ENCODE results near the gene PCSK5.

Gene PCSK5

GRCh38 chr9:76213751-76214150 lies 323.3 kb downstream of the PCSK5 start:
- no peak for DNase-seq

- no peak for DNase-seq
Measured at GRCh38 chr9:76215066-76215465, 324.6 kb downstream of the PCSK5 start.

- DNase-seq: no peak
Measured at GRCh38 chr9:76216161-76216649, 325.7 kb downstream of the PCSK5 start.

GRCh38 chr9:76218117-76218885 lies 327.8 kb downstream of the PCSK5 start:
- DNase-seq: no peak

- no peak for DNase-seq
Measured at GRCh38 chr9:76218886-76219445, 328.5 kb downstream of the PCSK5 start.

GRCh38 chr9:76219560-76220151 lies 329.2 kb downstream of the PCSK5 start:
- DNase-seq: no peak

GRCh38 chr9:76221423-76221822 lies 330.9 kb downstream of the PCSK5 start:
- DNase-seq: no peak

GRCh38 chr9:76223749-76224340 lies 333.4 kb downstream of the PCSK5 start:
- no peak for DNase-seq

GRCh38 chr9:76227156-76227555 lies 336.7 kb downstream of the PCSK5 start:
- no peak for DNase-seq

- no peak for DNase-seq
Measured at GRCh38 chr9:76231001-76231400, 340.5 kb downstream of the PCSK5 start.

- DNase-seq: no peak
Measured at GRCh38 chr9:76232861-76233489, 342.5 kb downstream of the PCSK5 start.

GRCh38 chr9:76240578-76240977 lies 350.1 kb downstream of the PCSK5 start:
- DNase-seq: no peak

GRCh38 chr9:76245518-76245917 lies 355.0 kb downstream of the PCSK5 start:
- DNase-seq: no peak

GRCh38 chr9:76246680-76247079 lies 356.2 kb downstream of the PCSK5 start:
- no peak for DNase-seq

GRCh38 chr9:76247426-76247825 lies 357.0 kb downstream of the PCSK5 start:
- no peak for DNase-seq

GRCh38 chr9:76249309-76249708 lies 358.8 kb downstream of the PCSK5 start:
- DNase-seq: no peak

- no peak for DNase-seq
Measured at GRCh38 chr9:76255781-76256455, 365.4 kb downstream of the PCSK5 start.

GRCh38 chr9:76257311-76257710 lies 366.8 kb downstream of the PCSK5 start:
- no peak for DNase-seq

GRCh38 chr9:76266649-76267283 lies 376.3 kb downstream of the PCSK5 start:
- peak; percentile 65 to 72 for DNase-seq

- DNase-seq: peak in 1 of 2 experiments; percentile 62
Measured at GRCh38 chr9:76267284-76267652, 376.8 kb downstream of the PCSK5 start.

GRCh38 chr9:76269789-76270188 lies 379.3 kb downstream of the PCSK5 start:
- DNase-seq: no peak

- DNase-seq: no peak
Measured at GRCh38 chr9:76271755-76272154, 381.3 kb downstream of the PCSK5 start.
